ENCODE results near the gene SEPTIN6. TPM values are rescaled to one million over a fixed set of nuclear protein-coding genes. Genes with fewer than 3 reads are reported as not detected.

SEPTIN6 gene
- total RNA-seq, 1 experiment from 2014 or later: 7.7 TPM

GRCh38 chrX:119721926-119722325 is 29.0 kb upstream of the SEPTIN6 start:
- BruUV-seq (replicated peaks): no TSS peak
- DNase-seq: no peak
- no peak overlapping the region for H3K27ac Mint-ChIP-seq (ENCODE audit: unreplicated experiment)
- H3K4me3 Mint-ChIP-seq (ENCODE audit: low read depth, unreplicated experiment): no peak overlapping the region
- H3K27me3 Mint-ChIP-seq (ENCODE audit: unreplicated experiment): no peaks in the 10 kb centered on the region
- TF ChIP-seq, protein P1, sequence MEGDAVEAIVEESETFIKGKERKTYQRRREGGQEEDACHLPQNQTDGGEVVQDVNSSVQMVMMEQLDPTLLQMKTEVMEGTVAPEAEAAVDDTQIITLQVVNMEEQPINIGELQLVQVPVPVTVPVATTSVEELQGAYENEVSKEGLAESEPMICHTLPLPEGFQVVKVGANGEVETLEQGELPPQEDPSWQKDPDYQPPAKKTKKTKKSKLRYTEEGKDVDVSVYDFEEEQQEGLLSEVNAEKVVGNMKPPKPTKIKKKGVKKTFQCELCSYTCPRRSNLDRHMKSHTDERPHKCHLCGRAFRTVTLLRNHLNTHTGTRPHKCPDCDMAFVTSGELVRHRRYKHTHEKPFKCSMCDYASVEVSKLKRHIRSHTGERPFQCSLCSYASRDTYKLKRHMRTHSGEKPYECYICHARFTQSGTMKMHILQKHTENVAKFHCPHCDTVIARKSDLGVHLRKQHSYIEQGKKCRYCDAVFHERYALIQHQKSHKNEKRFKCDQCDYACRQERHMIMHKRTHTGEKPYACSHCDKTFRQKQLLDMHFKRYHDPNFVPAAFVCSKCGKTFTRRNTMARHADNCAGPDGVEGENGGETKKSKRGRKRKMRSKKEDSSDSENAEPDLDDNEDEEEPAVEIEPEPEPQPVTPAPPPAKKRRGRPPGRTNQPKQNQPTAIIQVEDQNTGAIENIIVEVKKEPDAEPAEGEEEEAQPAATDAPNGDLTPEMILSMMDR (IDR thresholded peaks at IDR 0.05; ENCODE audit: unreplicated experiment): no peak
- H3K9me3 Mint-ChIP-seq (ENCODE audit: low read depth, unreplicated experiment): no peaks in the 10 kb centered on the region
- CTCF ChIA-PET: interaction anchor here (0.7 kb wide), 1 partner anchor 157 kb away, joined by 5 read pairs; the partner anchor contains the start of gene STEEP1
- intact Hi-C loops (cut with micrococcal nuclease; ENCODE audit: unreplicated experiment): no loop called here
- no peaks in the 10 kb centered on the region for H3K4me1 Mint-ChIP-seq (ENCODE audit: low read depth, unreplicated experiment)
- no peaks in the 10 kb centered on the region for H3K36me3 Mint-ChIP-seq (ENCODE audit: insufficient read depth, unreplicated experiment)

DNA sequence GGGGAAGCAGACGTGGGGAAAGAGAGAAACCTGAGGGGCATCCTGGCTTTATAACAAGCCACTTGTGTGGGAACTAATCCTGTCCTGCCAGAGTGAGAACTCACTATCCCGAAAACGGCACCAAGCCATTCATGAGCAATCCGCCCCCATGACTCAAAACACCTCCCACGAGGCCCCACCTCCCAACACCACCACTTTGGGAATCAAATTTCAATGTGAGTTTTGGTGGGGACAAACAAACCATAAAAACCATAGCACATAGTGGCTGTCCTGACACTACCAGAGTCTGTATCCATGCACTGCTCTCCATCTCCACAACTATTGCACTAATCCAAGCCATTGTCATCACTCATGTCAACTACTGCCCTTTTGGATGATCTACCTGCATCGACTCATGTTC is 28.5 kb upstream of the SEPTIN6 start:
- DNase-seq: no peak
- no peaks in the 10 kb centered on the region for H3K27me3 Mint-ChIP-seq (ENCODE audit: unreplicated experiment)
- BruUV-seq (replicated peaks): no TSS peak
- no peaks in the 10 kb centered on the region for H3K9me3 Mint-ChIP-seq (ENCODE audit: low read depth, unreplicated experiment)
- CTCF ChIA-PET: no interaction called here
- no peak overlapping the region for H3K4me3 Mint-ChIP-seq (ENCODE audit: low read depth, unreplicated experiment)
- no peaks in the 10 kb centered on the region for H3K4me1 Mint-ChIP-seq (ENCODE audit: low read depth, unreplicated experiment)
- H3K27ac Mint-ChIP-seq (ENCODE audit: unreplicated experiment): no peak overlapping the region
- TF ChIP-seq, protein P1 (IDR thresholded peaks at IDR 0.05; ENCODE audit: unreplicated experiment): no peak
- intact Hi-C loops (cut with micrococcal nuclease; ENCODE audit: unreplicated experiment): no loop called here
- H3K36me3 Mint-ChIP-seq (ENCODE audit: insufficient read depth, unreplicated experiment): no peaks in the 10 kb centered on the region

GRCh38 chrX:119709630-119710029 is 16.7 kb upstream of the SEPTIN6 start:
- TF ChIP-seq, protein P1 (IDR thresholded peaks at IDR 0.05; ENCODE audit: unreplicated experiment): no peak
- intact Hi-C loops (cut with micrococcal nuclease; ENCODE audit: unreplicated experiment): no loop called here
- Mint-ChIP-seq H3K27ac (ENCODE audit: unreplicated experiment) (no peak overlapping the region), H3K9me3 (ENCODE audit: low read depth, unreplicated experiment) (peaks cover 2% of the 10 kb centered on the region), H3K27me3 (ENCODE audit: unreplicated experiment) (peaks cover 34% of the 10 kb centered on the region), H3K4me3 (ENCODE audit: low read depth, unreplicated experiment) (no peak overlapping the region), H3K4me1 (ENCODE audit: low read depth, unreplicated experiment) (no peaks in the 10 kb centered on the region), H3K36me3 (ENCODE audit: insufficient read depth, unreplicated experiment) (no peaks in the 10 kb centered on the region)
- BruUV-seq (replicated peaks): no TSS peak
- DNase-seq: no peak
- CTCF ChIA-PET: interaction anchor here (0.7 kb wide), 1 partner anchor 197 kb away, joined by 3 read pairs; no protein-coding TSS in a partner anchor

DNA sequence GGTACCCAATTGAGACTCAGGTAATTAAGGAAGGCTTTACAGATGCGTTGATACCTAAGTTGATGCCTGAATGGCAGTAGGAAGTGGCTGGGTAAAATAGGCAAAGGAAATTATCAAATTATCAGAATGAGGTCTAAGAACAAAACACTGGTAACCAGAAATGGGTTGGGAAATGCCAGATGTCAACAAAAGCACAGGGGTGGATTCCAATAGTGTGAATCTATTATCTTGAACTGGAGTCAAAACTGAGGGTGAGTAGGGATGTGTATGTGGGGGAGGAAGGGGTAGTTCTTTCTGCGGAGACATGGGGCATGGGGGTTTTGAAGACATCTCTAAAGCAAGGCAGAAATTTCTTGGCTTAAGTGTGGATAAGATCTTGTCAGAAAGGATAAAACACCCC is 16.0 kb upstream of the SEPTIN6 start:
- H3K27me3 Mint-ChIP-seq (ENCODE audit: unreplicated experiment): peaks cover 41% of the 10 kb centered on the region
- no peak overlapping the region for H3K4me3 Mint-ChIP-seq (ENCODE audit: low read depth, unreplicated experiment)
- H3K36me3 Mint-ChIP-seq (ENCODE audit: insufficient read depth, unreplicated experiment): no peaks in the 10 kb centered on the region
- no TSS peak for BruUV-seq (replicated peaks)
- intact Hi-C loops (cut with micrococcal nuclease; ENCODE audit: unreplicated experiment): no loop called here
- no peaks in the 10 kb centered on the region for H3K4me1 Mint-ChIP-seq (ENCODE audit: low read depth, unreplicated experiment)
- no peak for DNase-seq
- CTCF ChIA-PET: interaction anchor here (0.6 kb wide), 1 partner anchor 193 kb away, joined by 3 read pairs; no protein-coding TSS in a partner anchor
- H3K27ac Mint-ChIP-seq (ENCODE audit: unreplicated experiment): no peak overlapping the region
- TF ChIP-seq, protein P1 (IDR thresholded peaks at IDR 0.05; ENCODE audit: unreplicated experiment): no peak
- peaks cover 2% of the 10 kb centered on the region for H3K9me3 Mint-ChIP-seq (ENCODE audit: low read depth, unreplicated experiment)

All from Calu3 (cell line).